ENCODE data around the gene ABCG5.

Gene ABCG5

GRCh38 chr2:43802135-43802534, 36.5 kb downstream of the ABCG5 start:
- Mint-ChIP-seq H3K27me3 (no peaks in the 10 kb centered on the region), H3K36me3 (ENCODE audit: low read depth) (peaks cover 10% of the 10 kb centered on the region), H3K9me3 (no peaks in the 10 kb centered on the region), H3K4me1 (ENCODE audit: low read depth) (no peaks in the 10 kb centered on the region), H3K4me3 (no peak overlapping the region), H3K27ac (no peak overlapping the region)

DNA sequence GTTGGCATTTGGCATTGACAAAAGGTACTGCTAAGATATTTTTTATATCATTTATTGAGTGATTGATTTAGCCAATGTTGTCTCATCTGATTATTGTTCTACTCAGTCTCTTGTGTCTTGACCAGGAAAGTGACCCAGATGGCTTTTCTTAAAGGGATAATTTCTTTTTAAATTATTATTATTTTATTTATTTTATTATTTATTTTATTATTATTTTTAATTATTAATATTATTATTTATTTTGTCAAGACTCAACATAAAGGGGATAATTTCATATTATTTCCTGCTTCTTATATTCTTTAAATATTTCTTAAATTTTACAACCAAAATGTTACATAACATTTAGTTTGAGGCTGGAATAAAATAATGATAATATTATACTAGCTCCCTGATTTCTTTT, 37.7 kb downstream of the ABCG5 start:
- Mint-ChIP-seq H3K36me3 (ENCODE audit: low read depth) (peaks cover 10% of the 10 kb centered on the region), H3K9me3 (no peaks in the 10 kb centered on the region), H3K27me3 (no peaks in the 10 kb centered on the region), H3K4me3 (no peak overlapping the region), H3K27ac (no peak overlapping the region), H3K4me1 (ENCODE audit: low read depth) (no peaks in the 10 kb centered on the region)

DNA sequence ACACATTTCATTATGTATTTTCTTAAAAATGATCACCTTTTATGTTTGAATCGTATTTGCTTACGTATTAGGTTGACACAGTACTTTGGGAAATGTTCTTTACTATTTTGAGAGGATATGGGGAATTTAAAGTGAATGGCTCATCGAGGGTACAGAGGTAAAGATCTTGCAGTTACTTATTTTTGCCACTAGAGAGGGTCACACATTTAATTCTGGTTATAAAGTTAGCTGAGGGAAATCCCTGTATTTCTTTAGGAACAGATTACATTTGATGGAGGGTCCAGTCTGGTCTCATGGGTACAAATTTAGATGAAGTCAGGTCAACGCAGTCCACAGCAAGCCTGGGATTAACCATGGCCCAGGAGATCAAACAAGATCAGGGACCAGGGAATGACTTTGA, 40.3 kb downstream of the ABCG5 start:
- H3K27ac Mint-ChIP-seq = no peak overlapping the region
- H3K9me3 Mint-ChIP-seq = no peaks in the 10 kb centered on the region
- H3K27me3 Mint-ChIP-seq = no peaks in the 10 kb centered on the region
- no peaks in the 10 kb centered on the region for H3K4me1 Mint-ChIP-seq (ENCODE audit: low read depth)
- peaks cover 7% of the 10 kb centered on the region for H3K36me3 Mint-ChIP-seq (ENCODE audit: low read depth)
- H3K4me3 Mint-ChIP-seq = no peak overlapping the region

GRCh38 chr2:43796206-43796605, 42.4 kb downstream of the ABCG5 start:
- no peak overlapping the region for H3K4me3 Mint-ChIP-seq
- peaks cover 16% of the 10 kb centered on the region for H3K36me3 Mint-ChIP-seq (ENCODE audit: low read depth)
- H3K9me3 Mint-ChIP-seq = no peaks in the 10 kb centered on the region
- H3K27me3 Mint-ChIP-seq = no peaks in the 10 kb centered on the region
- H3K27ac Mint-ChIP-seq = no peak overlapping the region
- peaks cover 3% of the 10 kb centered on the region for H3K4me1 Mint-ChIP-seq (ENCODE audit: low read depth)

DNA sequence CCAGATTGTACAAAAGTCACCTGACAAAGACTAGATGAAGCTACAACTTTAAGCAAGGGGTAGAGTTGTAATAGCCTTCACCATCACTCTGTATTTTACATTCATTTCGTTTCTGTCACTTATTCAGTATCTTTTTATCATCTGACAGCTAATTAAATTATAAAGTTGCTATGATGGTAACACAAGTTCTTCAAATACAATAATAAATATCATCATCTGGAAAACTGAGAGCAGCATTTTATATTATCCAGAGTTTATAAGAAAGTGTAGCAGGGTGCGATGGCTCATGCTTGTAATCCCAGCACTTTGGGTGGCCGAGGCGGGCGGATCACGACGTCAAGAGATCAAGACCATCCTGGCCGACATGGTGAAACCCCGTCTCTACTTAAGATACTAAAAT, 43.7 kb downstream of the ABCG5 start:
- H3K4me1 Mint-ChIP-seq (ENCODE audit: low read depth) = peaks cover 15% of the 10 kb centered on the region

DNA sequence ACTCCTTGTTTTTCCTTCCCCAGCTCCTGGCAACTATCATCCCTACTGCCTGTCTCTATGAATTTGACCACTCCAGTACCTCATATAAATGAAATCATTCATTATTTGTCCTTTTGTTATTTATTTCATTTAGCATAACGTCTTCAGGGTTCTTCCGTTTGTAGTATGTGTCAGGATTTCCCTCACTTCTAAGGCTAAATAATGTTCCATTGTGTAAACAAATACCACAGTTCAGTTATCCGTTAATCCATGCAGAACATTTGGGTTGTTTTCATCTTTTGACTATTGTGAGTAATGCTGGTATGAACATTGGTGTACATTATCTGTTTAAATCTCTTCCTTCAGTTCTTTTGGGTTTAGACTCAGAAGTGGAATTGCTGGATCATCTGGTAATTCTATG, 46.0 kb downstream of the ABCG5 start:
- H3K9me3 Mint-ChIP-seq = no peaks in the 10 kb centered on the region
- H3K4me3 Mint-ChIP-seq = no peak overlapping the region
- peaks cover 38% of the 10 kb centered on the region for H3K4me1 Mint-ChIP-seq (ENCODE audit: low read depth)
- no peaks in the 10 kb centered on the region for H3K27me3 Mint-ChIP-seq
- H3K27ac Mint-ChIP-seq = no peak overlapping the region
- peaks cover 36% of the 10 kb centered on the region for H3K36me3 Mint-ChIP-seq (ENCODE audit: low read depth)

More for the DNA sequence above, 43.7 kb downstream of the ABCG5 start:
- peaks cover 28% of the 10 kb centered on the region for H3K36me3 Mint-ChIP-seq (ENCODE audit: low read depth)
- no peak overlapping the region for H3K4me3 Mint-ChIP-seq
- no peaks in the 10 kb centered on the region for H3K27me3 Mint-ChIP-seq
- H3K9me3 Mint-ChIP-seq = no peaks in the 10 kb centered on the region
- H3K27ac Mint-ChIP-seq = no peak overlapping the region

- H3K9me3 Mint-ChIP-seq = no peaks in the 10 kb centered on the region
- peak overlapping the region; percentile 37 for H3K27ac Mint-ChIP-seq
- H3K36me3 Mint-ChIP-seq (ENCODE audit: low read depth) = peaks cover 36% of the 10 kb centered on the region
Observed at GRCh38 chr2:43791035-43791765, 47.4 kb downstream of the ABCG5 start.

DNA sequence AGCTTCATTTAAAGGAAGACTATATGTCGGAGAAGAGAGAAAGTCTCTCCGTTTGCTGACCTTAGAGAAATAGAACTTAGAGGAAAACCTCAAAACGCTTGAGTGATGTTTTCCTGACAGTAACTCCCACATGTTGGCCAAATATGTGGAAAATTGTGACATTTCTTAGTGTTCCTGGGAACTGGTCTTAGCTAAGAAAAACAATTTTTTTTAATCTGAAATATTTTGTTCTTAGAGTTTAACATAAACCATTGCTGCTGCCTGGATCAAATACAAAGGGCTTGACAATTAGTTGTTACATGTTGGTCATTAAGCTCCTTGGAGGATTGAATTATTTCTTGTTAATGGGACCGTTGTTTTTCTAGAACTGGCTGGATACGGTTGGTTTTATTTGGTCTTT, 48.5 kb downstream of the ABCG5 start:
- Mint-ChIP-seq H3K36me3 (ENCODE audit: low read depth) (peaks cover 36% of the 10 kb centered on the region), H3K27ac (peak overlapping the region; percentile 58), H3K4me1 (ENCODE audit: low read depth) (peaks cover 47% of the 10 kb centered on the region), H3K4me3 (no peak overlapping the region), H3K27me3 (no peaks in the 10 kb centered on the region), H3K9me3 (no peaks in the 10 kb centered on the region)

More at GRCh38 chr2:43791035-43791765, 47.4 kb downstream of the ABCG5 start:
- H3K27me3 Mint-ChIP-seq = no peaks in the 10 kb centered on the region
- peaks cover 47% of the 10 kb centered on the region for H3K4me1 Mint-ChIP-seq (ENCODE audit: low read depth)
- H3K4me3 Mint-ChIP-seq = no peak overlapping the region

- Mint-ChIP-seq H3K27me3 (no peaks in the 10 kb centered on the region), H3K36me3 (ENCODE audit: low read depth) (peaks cover 33% of the 10 kb centered on the region), H3K4me1 (ENCODE audit: low read depth) (peaks cover 47% of the 10 kb centered on the region), H3K4me3 (no peak overlapping the region), H3K27ac (peak overlapping the region; percentile 91), H3K9me3 (no peaks in the 10 kb centered on the region)
Observed at GRCh38 chr2:43788646-43789045, 50.0 kb downstream of the ABCG5 start.

DNA sequence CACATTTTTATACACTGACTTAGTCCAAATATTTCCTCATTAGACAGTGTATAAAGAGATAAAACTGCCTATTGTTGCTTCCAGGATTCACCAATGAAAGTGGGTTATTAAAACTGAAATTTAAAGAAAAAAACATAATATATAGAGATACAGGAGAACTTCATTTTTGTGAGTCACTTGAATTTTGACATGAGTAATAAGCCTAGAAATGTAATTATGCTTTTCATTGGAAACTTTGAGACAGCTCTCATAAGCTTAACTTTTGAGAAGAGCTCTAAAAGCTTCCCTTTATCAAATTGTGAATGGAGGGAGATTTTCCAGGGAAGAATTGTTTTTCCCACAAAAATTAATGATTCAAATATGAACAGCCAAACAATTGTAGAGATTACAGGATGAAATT, 50.7 kb downstream of the ABCG5 start:
- Mint-ChIP-seq H3K36me3 (ENCODE audit: low read depth) (peaks cover 31% of the 10 kb centered on the region), H3K9me3 (no peaks in the 10 kb centered on the region), H3K27ac (peak overlapping the region; percentile 91), H3K4me3 (no peak overlapping the region), H3K27me3 (no peaks in the 10 kb centered on the region), H3K4me1 (ENCODE audit: low read depth) (peaks cover 47% of the 10 kb centered on the region)

DNA sequence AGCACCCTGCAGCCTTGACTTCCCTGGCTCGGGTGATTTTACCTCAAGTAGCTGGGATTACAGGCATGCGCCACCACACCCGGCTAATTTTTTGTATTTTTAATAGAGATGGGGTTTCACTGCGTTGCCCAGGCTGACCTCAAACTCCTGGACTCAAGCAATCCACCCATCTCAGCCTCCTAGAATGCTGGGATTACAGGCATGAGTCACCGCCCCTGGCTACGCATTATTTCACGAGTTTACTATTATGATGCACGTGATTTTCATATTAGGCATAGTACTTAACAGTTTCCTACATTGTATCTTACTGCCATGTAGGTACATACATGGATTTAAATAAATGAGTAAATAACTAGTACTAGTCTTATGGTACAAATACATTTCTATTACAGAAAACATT, 60.4 kb downstream of the ABCG5 start:
- Mint-ChIP-seq H3K27ac (no peak overlapping the region), H3K27me3 (no peaks in the 10 kb centered on the region)

GRCh38 chr2:43777306-43777926, 61.2 kb downstream of the ABCG5 start:
- Mint-ChIP-seq H3K27me3 (no peaks in the 10 kb centered on the region), H3K9me3 (no peaks in the 10 kb centered on the region), H3K27ac (peak overlapping the region; percentile 87), H3K4me1 (ENCODE audit: low read depth) (peaks cover 29% of the 10 kb centered on the region), H3K4me3 (peak overlapping the region; percentile 28), H3K36me3 (ENCODE audit: low read depth) (peaks cover 19% of the 10 kb centered on the region)

More for the DNA sequence above, 60.4 kb downstream of the ABCG5 start:
- H3K4me1 Mint-ChIP-seq (ENCODE audit: low read depth) = peaks cover 29% of the 10 kb centered on the region
- H3K4me3 Mint-ChIP-seq = no peak overlapping the region
- H3K9me3 Mint-ChIP-seq = no peaks in the 10 kb centered on the region
- peaks cover 19% of the 10 kb centered on the region for H3K36me3 Mint-ChIP-seq (ENCODE audit: low read depth)

- Mint-ChIP-seq H3K4me1 (ENCODE audit: low read depth) (peaks cover 29% of the 10 kb centered on the region), H3K36me3 (ENCODE audit: low read depth) (peaks cover 19% of the 10 kb centered on the region), H3K27me3 (no peaks in the 10 kb centered on the region), H3K9me3 (no peaks in the 10 kb centered on the region), H3K4me3 (peak overlapping the region; percentile 55), H3K27ac (peak overlapping the region; percentile 91)
Observed at GRCh38 chr2:43776324-43776723, 62.3 kb downstream of the ABCG5 start.

- peaks cover 8% of the 10 kb centered on the region for H3K36me3 Mint-ChIP-seq (ENCODE audit: low read depth)
- peak overlapping the region; percentile 94 for H3K4me3 Mint-ChIP-seq
- H3K4me1 Mint-ChIP-seq (ENCODE audit: low read depth) = peaks cover 29% of the 10 kb centered on the region
- peaks cover 5% of the 10 kb centered on the region for H3K27me3 Mint-ChIP-seq
- H3K27ac Mint-ChIP-seq = peak overlapping the region; percentile 97
- no peaks in the 10 kb centered on the region for H3K9me3 Mint-ChIP-seq
Observed at GRCh38 chr2:43774617-43775016, 64.0 kb downstream of the ABCG5 start.

- Mint-ChIP-seq H3K36me3 (ENCODE audit: low read depth) (peaks cover 4% of the 10 kb centered on the region), H3K4me1 (ENCODE audit: low read depth) (peaks cover 29% of the 10 kb centered on the region)
Observed at GRCh38 chr2:43773876-43774613, 64.6 kb downstream of the ABCG5 start, which contains the start of gene DYNC2LI1. Gene DYNC2LI1 (plus strand): TSS chr2:43774039. CDS start chr2:43774139, 100 bp downstream.

More at GRCh38 chr2:43773876-43774613, 64.6 kb downstream of the ABCG5 start, which contains the start of gene DYNC2LI1:
- Mint-ChIP-seq H3K27me3 (peaks cover 5% of the 10 kb centered on the region), H3K4me3 (peak within 1 kb of the TSS; percentile 94), H3K9me3 (no peaks in the 10 kb centered on the region), H3K27ac (peak within 1 kb of the TSS; percentile 97)
